Measurements from ENCODE around the gene COG5. TPM values are rescaled to one million over a fixed set of nuclear protein-coding genes. Genes with fewer than 3 reads are reported as not detected.
A peak's percentile ranks its signal among the peaks of the same experiment; 100 is the strongest.

COG5 gene
- total and polyA plus RNA-seq, 2 experiments from 2014 or later, result 15.4 to 36.5 TPM

DNA sequence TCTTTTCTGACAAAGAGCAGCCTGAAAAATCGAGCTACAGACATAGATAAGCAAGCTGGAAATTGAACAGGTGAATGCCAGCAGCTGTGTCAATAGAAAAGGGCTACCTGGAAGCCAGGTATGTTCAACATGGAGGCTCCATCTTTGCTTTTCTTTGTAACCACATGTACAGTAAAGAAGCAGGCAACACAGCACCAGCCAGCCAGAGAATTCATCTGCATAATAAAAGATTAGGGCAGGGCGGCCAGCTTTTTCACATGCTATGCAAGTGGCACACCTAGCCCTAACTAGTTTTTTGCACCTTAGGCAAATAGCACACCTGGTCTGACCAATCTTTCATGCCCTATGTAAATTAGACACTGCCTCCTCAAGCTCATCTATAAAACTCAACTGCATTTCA, 25.7 kb downstream of the COG5 start:
- Histone ChIP-seq H4K20me1 (replicated peaks; ENCODE audit: insufficient read depth) (0 out of 2 replicates have a peak, but pooled peaks cover 3% of the 10 kb centered on the region), H2AFZ (no peak overlapping the region), H3K36me3 (ENCODE audit: insufficient read depth) (no peaks in the 10 kb centered on the region), H3K4me2 (peak overlapping the region; percentile 27; the same call in 1 of the 2 replicates), H3K27me3 (ENCODE audit: insufficient read depth) (no peaks in the 10 kb centered on the region), H3K9me2 (ENCODE audit: insufficient read depth) (no peaks in the 10 kb centered on the region), H3K27ac (ENCODE audit: low read depth) (no peak overlapping the region), H3K4me3 (no peak overlapping the region), H3F3A (replicated peaks; ENCODE audit: low read depth) (no peaks in the 10 kb centered on the region), H3K79me2 (replicated peaks; ENCODE audit: insufficient read depth) (peaks cover 61% of the 10 kb centered on the region), H3K4me1 (ENCODE audit: insufficient read depth) (peaks cover 9% of the 10 kb centered on the region)
- TF ChIP-seq ZNF331 (CRISPR knock-in tag; IDR thresholded peaks at IDR 0.05; ENCODE audit: low read depth), result no peak
- no peak for TF ChIP-seq NANOG (IDR thresholded peaks at IDR 0.05; ENCODE audit: borderline replicate concordance)
- TF ChIP-seq, protein P1, sequence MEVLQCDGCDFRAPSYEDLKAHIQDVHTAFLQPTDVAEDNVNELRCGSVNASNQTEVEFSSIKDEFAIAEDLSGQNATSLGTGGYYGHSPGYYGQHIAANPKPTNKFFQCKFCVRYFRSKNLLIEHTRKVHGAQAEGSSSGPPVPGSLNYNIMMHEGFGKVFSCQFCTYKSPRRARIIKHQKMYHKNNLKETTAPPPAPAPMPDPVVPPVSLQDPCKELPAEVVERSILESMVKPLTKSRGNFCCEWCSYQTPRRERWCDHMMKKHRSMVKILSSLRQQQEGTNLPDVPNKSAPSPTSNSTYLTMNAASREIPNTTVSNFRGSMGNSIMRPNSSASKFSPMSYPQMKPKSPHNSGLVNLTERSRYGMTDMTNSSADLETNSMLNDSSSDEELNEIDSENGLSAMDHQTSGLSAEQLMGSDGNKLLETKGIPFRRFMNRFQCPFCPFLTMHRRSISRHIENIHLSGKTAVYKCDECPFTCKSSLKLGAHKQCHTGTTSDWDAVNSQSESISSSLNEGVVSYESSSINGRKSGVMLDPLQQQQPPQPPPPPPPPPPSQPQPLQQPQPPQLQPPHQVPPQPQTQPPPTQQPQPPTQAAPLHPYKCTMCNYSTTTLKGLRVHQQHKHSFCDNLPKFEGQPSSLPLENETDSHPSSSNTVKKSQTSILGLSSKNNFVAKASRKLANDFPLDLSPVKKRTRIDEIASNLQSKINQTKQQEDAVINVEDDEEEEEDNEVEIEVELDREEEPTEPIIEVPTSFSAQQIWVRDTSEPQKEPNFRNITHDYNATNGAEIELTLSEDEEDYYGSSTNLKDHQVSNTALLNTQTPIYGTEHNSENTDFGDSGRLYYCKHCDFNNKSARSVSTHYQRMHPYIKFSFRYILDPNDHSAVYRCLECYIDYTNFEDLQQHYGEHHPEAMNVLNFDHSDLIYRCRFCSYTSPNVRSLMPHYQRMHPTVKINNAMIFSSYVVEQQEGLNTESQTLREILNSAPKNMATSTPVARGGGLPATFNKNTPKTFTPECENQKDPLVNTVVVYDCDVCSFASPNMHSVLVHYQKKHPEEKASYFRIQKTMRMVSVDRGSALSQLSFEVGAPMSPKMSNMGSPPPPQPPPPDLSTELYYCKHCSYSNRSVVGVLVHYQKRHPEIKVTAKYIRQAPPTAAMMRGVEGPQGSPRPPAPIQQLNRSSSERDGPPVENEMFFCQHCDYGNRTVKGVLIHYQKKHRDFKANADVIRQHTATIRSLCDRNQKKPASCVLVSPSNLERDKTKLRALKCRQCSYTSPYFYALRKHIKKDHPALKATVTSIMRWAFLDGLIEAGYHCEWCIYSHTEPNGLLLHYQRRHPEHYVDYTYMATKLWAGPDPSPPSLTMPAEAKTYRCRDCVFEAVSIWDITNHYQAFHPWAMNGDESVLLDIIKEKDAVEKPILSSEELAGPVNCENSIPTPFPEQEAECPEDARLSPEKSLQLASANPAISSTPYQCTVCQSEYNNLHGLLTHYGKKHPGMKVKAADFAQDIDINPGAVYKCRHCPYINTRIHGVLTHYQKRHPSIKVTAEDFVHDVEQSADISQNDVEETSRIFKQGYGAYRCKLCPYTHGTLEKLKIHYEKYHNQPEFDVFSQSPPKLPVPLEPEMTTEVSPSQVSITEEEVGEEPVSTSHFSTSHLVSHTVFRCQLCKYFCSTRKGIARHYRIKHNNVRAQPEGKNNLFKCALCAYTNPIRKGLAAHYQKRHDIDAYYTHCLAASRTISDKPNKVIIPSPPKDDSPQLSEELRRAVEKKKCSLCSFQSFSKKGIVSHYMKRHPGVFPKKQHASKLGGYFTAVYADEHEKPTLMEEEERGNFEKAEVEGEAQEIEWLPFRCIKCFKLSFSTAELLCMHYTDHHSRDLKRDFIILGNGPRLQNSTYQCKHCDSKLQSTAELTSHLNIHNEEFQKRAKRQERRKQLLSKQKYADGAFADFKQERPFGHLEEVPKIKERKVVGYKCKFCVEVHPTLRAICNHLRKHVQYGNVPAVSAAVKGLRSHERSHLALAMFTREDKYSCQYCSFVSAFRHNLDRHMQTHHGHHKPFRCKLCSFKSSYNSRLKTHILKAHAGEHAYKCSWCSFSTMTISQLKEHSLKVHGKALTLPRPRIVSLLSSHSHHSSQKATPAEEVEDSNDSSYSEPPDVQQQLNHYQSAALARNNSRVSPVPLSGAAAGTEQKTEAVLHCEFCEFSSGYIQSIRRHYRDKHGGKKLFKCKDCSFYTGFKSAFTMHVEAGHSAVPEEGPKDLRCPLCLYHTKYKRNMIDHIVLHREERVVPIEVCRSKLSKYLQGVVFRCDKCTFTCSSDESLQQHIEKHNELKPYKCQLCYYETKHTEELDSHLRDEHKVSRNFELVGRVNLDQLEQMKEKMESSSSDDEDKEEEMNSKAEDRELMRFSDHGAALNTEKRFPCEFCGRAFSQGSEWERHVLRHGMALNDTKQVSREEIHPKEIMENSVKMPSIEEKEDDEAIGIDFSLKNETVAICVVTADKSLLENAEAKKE (CRISPR knock-in tag; IDR thresholded peaks at IDR 0.05), result no peak
- TF ChIP-seq POLR2AphosphoS5 (IDR thresholded peaks at IDR 0.05; ENCODE audit: low read depth), result no peak
- TF ChIP-seq, protein P2, sequence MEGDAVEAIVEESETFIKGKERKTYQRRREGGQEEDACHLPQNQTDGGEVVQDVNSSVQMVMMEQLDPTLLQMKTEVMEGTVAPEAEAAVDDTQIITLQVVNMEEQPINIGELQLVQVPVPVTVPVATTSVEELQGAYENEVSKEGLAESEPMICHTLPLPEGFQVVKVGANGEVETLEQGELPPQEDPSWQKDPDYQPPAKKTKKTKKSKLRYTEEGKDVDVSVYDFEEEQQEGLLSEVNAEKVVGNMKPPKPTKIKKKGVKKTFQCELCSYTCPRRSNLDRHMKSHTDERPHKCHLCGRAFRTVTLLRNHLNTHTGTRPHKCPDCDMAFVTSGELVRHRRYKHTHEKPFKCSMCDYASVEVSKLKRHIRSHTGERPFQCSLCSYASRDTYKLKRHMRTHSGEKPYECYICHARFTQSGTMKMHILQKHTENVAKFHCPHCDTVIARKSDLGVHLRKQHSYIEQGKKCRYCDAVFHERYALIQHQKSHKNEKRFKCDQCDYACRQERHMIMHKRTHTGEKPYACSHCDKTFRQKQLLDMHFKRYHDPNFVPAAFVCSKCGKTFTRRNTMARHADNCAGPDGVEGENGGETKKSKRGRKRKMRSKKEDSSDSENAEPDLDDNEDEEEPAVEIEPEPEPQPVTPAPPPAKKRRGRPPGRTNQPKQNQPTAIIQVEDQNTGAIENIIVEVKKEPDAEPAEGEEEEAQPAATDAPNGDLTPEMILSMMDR (conservative IDR thresholded peaks at IDR 0.05; ENCODE audit: low read depth in 2 of 2), result no peak
- no peak for TF ChIP-seq STAT1 (IDR thresholded peaks at IDR 0.05; ENCODE audit: unreplicated experiment)
- TF ChIP-seq, protein P3, sequence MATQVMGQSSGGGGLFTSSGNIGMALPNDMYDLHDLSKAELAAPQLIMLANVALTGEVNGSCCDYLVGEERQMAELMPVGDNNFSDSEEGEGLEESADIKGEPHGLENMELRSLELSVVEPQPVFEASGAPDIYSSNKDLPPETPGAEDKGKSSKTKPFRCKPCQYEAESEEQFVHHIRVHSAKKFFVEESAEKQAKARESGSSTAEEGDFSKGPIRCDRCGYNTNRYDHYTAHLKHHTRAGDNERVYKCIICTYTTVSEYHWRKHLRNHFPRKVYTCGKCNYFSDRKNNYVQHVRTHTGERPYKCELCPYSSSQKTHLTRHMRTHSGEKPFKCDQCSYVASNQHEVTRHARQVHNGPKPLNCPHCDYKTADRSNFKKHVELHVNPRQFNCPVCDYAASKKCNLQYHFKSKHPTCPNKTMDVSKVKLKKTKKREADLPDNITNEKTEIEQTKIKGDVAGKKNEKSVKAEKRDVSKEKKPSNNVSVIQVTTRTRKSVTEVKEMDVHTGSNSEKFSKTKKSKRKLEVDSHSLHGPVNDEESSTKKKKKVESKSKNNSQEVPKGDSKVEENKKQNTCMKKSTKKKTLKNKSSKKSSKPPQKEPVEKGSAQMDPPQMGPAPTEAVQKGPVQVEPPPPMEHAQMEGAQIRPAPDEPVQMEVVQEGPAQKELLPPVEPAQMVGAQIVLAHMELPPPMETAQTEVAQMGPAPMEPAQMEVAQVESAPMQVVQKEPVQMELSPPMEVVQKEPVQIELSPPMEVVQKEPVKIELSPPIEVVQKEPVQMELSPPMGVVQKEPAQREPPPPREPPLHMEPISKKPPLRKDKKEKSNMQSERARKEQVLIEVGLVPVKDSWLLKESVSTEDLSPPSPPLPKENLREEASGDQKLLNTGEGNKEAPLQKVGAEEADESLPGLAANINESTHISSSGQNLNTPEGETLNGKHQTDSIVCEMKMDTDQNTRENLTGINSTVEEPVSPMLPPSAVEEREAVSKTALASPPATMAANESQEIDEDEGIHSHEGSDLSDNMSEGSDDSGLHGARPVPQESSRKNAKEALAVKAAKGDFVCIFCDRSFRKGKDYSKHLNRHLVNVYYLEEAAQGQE (IDR thresholded peaks at IDR 0.05; ENCODE audit: unreplicated experiment), result no peak
- TF ChIP-seq EZH2 (IDR thresholded peaks at IDR 0.05; ENCODE audit: low read depth, unreplicated experiment), result no peak
- TF ChIP-seq ZNF114 (CRISPR knock-in tag; IDR thresholded peaks at IDR 0.05), result no peak
- TF ChIP-seq EZH2phosphoT487 (IDR thresholded peaks at IDR 0.05; ENCODE audit: unreplicated experiment), result no peak
- no peak for TF ChIP-seq JUNB (IDR thresholded peaks at IDR 0.05; ENCODE audit: unreplicated experiment)
- TF ChIP-seq CREB1 (CRISPR knock-in tag; IDR thresholded peaks at IDR 0.05; ENCODE audit: low read depth), result no peak
- TF ChIP-seq, protein P4, sequence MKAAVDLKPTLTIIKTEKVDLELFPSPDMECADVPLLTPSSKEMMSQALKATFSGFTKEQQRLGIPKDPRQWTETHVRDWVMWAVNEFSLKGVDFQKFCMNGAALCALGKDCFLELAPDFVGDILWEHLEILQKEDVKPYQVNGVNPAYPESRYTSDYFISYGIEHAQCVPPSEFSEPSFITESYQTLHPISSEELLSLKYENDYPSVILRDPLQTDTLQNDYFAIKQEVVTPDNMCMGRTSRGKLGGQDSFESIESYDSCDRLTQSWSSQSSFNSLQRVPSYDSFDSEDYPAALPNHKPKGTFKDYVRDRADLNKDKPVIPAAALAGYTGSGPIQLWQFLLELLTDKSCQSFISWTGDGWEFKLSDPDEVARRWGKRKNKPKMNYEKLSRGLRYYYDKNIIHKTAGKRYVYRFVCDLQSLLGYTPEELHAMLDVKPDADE (IDR thresholded peaks at IDR 0.05), result no peak
- no peak overlapping the region for H3K4me3 Mint-ChIP-seq
- peak; percentile 27 for DNase-seq (ENCODE audit: low spot score)
- peak; percentile 45; the same call in 1 of the 3 replicates for ATAC-seq
- no peaks in the 10 kb centered on the region; the same call in 2 of the 3 replicates for H3K9me3 Mint-ChIP-seq
- H3K36me3 Mint-ChIP-seq (ENCODE audit: low read depth), result peaks cover 29% of the 10 kb centered on the region
- no peak overlapping the region for H3K27ac Mint-ChIP-seq
- H3K4me1 Mint-ChIP-seq, result peaks cover 8% of the 10 kb centered on the region
- H3K27me3 Mint-ChIP-seq (ENCODE audit: insufficient read depth, low read depth, poor library complexity), result no peaks in the 10 kb centered on the region
